KG1 (cell line): ENCODE data around the gene PLA2G2C.
"Not testable (repeated sequence)": the region's sequence is repeated elsewhere in the genome, so short reads cannot be mapped to it uniquely, and the experiment has no call there.

Experiments used
- DNase-seq: peaks from one replicate; lab custom pipeline; 2025; lab: John Stamatoyannopoulos, UW

The PLA2G2C gene, protein sequence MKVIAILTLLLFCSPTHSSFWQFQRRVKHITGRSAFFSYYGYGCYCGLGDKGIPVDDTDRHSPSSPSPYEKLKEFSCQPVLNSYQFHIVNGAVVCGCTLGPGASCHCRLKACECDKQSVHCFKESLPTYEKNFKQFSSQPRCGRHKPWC

DNA sequence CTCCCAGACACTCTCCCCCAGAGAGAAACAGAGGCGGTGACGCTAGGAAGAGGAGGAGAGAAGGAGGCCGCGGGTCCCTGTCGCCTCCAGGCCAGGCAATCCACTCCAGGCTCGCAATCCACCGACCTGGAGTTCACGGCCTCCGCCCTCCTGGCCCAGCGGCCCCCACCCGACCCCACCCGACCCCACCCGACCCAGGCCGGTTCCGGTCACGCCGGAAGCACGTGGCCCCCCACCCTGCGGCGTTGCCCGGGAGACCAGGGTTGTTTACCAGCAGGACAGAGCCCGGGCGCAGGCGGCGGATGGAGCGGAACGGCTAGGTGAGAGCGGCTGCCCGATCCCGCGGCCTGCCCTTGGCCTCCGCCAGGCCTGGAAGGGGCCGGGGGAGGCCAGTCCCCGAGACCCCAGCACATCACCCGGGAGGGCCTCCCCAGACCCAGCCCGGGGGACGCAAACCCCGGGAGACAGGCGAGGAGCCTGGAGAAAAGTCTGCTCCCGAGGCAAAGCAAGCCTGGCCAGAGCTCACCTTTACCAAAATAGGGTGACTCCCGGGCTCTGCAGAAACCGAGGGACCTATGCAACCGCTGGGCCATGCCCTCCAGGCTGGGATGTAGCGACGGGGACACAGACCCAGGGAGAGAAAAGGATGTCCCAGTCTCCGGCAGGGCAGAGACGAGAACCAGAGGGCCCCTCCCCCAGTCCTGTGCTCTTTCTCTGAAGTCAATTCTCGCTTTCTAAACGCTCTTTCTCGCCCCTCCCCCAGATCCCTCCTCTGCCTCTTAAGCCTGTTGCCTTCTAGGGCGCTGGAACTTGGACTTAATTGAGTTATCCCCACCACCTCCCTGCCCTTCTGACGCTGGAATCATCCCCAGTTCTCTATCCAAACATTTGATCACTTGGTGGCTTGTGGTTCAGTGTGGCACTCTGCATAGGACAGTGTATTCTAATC is at the start of gene PLA2G2C, which contains the start of gene UBXN10:
PLA2G2C (minus strand) TSS at position 685 of the 949 bp plus-strand sequence. CDS start 9,155 bp downstream, outside the sequence.
UBXN10 (plus strand) TSS at position 263 of the 949 bp plus-strand sequence. CDS start 4,466 bp downstream, outside the sequence.
- no peak for DNase-seq

DNA sequence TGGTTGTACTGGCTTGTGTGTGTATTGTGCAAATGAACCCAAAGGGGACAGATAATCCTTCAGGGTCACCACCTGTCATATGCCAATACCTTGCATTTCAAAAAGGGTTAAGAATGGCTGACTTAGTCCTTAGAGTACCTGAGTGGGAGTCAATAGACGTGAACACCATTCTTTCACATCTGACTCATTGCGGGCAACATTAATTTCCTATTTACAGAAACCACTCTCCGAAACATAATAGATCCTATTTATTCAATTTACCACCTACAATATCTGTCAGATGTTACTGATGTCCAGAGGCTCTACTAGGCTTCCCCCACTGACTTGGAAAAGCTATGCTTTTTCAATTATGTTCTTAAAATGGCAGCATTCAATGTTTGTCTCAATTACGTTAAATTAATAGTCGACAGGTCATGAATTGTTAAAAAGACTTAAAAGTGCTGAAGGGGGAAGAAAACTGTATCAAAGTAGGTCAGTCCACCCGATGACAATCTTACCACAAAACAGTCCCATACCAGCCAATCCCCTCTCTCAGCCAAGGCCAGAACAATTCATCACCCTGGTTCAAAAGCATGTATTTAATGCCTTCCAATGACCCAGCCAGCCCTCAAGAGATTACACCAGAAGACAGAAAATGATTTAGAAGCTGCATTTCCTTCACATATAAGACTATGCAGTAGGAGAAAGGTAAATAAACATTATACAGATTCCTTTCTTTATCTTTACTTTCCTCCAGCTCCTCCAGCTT is 48.6 kb upstream of the PLA2G2C start:
- no peak for DNase-seq

DNA sequence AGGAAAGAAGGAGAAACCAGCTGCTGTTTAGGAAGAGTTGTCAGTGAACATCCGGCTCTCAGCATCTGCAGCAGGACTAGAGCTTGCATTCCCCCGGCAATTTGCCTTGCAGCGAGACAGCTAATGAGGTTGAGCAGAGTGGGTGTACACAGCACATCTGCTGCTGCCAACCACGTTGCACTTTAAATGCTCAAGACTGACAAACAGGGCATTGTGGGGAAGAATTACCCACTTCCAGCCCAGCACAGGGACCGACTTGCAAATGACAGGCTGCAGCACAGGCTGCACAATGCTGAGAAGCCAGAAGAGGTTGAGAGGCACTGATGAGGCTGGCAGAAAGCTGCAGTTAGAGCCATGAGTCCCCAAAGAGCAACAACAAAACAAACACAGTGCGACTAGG is 47.5 kb upstream of the PLA2G2C start:
- DNase-seq, result no peak

DNA sequence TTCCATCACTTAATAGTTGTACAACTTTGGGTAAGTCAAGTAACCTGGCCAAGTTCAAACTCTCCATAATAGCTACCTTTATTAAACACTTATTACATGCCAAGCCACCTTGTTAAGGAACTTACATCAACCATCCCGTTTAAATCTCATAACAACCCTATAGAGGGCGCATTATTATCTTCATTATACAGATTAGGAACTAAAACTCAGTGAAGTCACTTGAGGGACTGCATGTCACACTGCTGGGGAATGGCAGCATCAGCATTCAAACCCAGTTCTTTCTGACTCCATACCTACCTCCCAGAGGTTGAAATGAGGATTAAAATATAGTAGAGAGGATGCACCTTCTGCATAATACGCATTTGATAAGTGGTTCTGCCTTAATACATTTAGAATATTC is 47.1 kb upstream of the PLA2G2C start:
- DNase-seq, result peak; percentile 12

- not testable (repeated sequence) for DNase-seq
Observed at GRCh38 chr1:20232564-20232963, 46.2 kb upstream of the PLA2G2C start.

DNA sequence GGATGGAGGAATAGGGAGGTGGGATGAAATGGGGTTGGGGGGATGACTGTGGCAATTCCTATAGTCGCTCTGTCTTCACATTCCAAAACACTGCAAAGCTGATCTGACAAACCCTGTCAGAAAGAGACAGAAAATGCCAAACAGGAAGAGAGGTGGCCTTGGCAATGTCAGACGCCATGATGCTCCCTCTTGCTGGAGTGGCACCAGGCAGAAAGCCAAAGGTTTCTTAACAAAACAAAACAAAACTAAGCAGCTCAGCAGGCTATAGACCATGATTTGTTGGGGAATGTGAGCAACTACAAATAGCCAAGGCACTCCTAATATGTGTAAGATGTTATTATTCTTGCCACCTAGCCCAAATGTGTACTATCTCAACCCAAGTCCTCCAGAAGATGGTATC is 42.9 kb upstream of the PLA2G2C start:
- no peak for DNase-seq

DNA sequence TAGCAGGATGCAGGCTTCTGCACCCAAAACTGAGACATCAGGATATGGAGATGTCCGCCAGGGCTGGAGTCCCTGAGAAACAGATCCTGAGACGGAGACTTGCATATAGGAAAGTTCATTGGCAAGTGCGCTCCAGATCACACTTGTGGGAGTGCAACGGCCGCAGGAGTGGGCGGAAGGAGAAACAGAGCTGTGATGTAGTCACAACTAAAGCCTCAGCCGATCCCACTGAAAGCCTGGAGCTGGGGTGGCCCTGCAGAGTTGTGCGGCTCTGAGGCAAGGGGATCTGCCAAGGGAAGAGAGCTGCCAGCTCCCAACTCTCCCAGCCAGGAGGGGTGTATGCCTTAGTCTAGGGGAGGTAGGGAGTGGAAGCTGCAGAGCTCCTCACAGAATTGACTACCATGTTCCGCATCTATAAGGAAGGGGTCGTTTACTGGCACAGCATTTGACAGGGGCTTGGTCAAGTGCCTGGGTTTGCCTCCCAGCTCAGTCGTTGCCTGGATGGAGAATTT is 42.1 kb upstream of the PLA2G2C start:
- no peak for DNase-seq

DNA sequence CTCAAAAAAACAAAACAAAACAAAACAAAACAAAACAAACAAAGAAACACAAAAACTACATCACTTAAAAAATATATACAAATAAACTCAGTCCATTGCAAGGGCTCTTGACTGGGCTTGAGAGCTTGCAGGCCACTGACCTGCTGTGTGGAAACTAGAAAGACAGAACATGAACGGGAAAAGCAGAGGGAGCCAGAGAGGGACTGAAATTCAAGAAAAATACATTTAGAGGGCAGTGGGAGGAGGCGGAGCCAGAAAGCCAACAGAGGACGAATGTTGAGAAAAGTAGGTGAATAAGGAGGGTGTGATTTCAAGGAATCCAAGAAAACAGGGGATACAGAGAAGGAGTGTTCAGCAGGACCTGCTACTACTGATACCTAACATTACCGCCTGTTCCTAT is 41.4 kb upstream of the PLA2G2C start:
- DNase-seq, result no peak

DNA sequence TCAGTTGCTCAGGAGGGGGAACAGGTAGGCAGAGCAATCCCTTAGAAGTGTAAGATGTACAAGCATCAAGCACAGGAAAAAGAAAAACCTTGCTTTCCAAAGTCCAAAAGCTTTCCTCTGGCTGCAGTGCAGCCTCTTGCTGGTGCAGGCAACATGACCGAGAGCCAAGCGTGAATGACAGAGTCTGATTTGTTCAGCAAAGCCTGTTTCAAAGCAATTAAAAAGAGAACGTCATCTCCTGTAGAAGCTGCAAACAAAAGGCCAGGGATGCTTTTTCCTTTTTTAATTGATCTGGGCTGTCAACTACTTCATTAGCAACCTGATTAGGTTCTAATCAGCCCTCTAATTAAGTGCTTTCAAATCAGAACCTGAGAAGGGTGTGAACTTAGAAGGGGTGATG is 38.2 kb upstream of the PLA2G2C start:
- no peak for DNase-seq

DNA sequence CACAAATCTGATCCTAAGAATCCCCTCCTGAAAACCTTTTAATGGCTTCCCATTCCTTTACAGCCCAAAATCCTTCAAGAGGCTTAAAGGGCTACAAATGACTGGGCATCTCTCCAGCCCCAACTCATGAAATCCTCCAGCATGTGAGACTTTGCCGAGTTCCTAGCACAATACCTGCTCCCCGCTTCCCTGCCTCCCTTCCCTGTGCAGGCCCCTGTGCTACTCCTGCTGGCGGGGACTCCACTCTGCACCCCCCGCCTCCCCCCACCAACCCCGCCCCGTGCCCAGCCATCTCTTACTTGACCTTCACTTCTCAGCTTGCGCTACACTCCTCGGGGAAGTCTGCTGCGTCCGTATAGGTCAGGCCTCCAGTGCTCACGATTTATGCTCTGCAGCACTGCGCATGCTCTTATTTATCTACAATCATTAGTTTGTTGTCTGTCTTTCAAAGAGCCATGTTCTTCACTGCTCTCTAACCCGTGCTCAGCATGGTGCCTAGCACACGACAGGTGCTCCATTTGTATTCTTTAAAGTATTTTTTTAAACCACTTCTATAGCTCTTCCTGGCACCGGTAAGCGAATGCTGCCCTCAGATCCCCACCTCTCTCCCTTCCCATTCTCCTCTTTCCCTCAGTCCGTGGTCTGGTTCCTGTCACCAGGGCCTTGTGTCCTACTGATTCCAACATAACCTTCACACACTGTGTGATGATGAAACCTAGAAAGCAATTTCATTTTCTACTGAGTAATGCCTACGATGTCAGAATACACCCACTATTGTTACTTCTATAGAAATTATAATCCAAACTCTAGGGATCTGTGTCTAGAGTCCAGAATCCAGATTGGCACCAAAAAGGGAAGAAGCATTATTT is 37.5 kb upstream of the PLA2G2C start:
- DNase-seq, result no peak

DNA sequence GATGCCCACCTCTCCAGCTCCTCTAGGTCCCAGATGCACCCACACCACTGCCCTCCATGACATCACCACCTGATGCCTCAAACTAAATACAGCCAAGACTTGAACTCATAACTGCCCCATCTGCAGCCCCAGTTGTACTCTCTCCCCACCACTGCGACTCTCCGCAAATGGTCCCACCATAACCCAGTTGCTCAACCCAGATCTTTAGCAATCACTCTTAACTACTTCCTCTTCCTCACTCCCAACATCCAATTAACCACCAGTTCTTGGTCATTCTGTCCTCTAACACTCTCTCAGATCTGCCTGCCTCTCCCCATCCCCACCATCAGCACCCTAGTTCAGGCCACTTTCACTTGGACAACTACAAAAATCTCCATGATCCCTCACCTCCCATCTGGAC is 36.8 kb upstream of the PLA2G2C start:
- no peak for DNase-seq

DNA sequence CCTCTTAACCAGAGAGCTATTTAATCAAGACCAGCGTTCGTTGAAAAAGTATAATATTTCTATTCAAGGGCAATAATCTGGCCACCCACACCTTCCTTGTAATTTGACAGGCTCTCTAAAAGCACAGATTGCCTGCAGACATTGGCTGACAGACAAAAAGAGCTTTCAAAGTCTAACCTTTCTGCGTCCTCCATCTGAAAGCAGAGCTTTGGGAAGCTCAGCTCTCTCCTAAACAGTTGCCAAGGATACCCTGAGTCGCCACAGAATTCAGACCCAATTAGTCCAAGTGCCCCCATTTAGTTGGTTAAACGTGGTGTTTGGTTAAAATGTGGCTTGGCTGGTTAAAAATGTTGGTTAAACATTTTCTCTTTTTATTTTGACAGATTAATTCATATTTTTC is 33.7 kb upstream of the PLA2G2C start:
- no peak for DNase-seq

- DNase-seq, result not testable (repeated sequence)
Observed at GRCh38 chr1:20219053-20219452, 32.7 kb upstream of the PLA2G2C start.

- no peak for DNase-seq
Observed at GRCh38 chr1:20216574-20216973, 30.3 kb upstream of the PLA2G2C start.

DNA sequence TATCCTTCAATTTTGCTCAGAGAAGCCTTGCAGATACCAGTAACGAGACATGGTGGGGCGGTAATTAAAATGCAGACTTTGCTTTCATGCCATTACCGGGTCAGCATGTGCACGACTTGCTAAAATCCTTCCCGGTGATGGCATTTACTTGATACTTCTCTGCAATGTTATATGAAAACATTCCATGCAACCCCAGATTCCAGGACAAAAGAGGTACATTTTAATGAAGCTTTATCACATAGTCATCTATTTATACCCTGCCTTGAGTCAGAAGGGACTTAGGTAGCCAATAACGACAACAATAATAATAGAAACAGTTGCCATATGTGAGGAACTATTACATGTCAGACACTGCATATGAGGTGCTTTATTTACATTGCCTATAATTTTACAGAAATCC is 29.4 kb upstream of the PLA2G2C start:
- no peak for DNase-seq

- DNase-seq, result peak; percentile 6
Observed at GRCh38 chr1:20212685-20213331, 26.5 kb upstream of the PLA2G2C start.

DNA sequence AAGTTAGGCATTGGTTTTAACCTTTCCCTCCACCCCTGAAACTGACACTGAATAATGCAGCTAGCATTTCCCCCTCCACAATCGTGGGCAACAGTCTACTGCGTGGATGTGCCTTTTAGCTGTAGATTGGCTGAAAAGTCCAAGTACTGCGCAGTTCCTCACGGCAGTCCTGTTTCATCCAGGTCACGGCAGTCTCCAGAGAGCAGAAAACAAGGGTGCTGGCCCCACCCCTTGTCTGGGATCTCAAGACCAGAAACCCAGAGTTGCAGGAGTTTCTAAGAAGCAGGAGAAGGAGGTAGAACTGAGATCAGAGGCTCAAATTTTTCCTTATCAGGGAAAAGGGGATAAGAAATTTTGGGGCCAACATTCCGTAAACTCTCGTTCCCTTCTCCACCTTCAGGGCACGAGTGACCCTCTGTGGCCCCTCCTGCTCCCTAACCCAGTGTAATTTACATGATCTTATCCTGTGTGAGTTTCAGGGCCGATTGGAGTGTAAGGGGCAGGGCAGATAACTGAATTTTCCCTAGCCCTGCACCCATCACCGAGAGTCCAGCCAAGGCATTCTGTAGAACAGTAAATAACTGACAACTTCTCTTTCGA is 25.9 kb upstream of the PLA2G2C start:
- no peak for DNase-seq

GRCh38 chr1:20211511-20211931 is 25.2 kb upstream of the PLA2G2C start:
- no peak for DNase-seq

DNA sequence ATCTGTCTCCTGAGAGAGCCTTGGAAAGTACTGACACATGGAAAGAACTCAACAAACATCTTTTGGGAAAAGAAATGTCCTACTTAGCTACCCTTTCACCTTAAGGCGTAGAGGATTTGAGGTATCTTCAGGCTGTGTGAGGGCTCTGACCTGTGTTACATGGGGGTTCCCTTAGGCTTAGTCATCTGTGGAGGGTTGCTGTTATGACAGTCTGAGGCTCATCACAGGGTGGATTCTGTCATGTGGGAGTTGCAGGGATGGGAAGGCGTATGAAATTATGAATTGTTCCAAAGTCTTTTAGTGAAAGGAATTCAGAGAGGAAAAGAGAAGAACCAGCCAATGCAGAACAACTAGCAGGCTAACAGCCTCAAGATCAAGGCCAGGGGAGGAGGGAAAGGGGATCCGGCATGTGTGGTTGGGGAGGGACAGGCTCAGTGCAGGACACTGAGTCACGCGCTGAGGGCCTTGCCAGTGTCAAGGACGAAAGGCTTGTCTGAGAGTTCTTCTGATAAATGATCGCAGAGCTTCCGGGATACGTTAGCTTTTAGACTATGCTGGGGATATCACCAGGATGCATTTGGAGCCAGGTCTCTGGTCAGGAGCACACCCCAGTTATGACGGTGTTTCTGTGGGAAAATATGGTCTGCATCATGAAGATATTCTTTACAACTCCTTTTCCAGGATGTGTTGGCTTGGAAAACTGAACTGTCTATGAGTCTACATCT is 24.6 kb upstream of the PLA2G2C start:
- DNase-seq, result no peak

- no peak for DNase-seq
Observed at GRCh38 chr1:20209471-20209870, 23.2 kb upstream of the PLA2G2C start.
